Ishikawa (cell line): Measurements from ENCODE around the gene PTPDC1.

Source experiments
- CEBPB ChIP-seq: IDR thresholded peaks from 2 replicates; pipeline ENCODE4 v1.6.1; 2012
- CREB1 ChIP-seq: IDR thresholded peaks from 2 replicates; pipeline ENCODE4 v1.6.1; 2012; ENCODE audit warnings: low read depth
- EGR1 ChIP-seq: IDR thresholded peaks from 2 replicates; pipeline ENCODE4 v1.6.1; 2012
- EP300 ChIP-seq: IDR thresholded peaks from 2 replicates; pipeline ENCODE4 v1.6.1; 2012; ENCODE audit warnings: borderline replicate concordance
- FOXM1 ChIP-seq: IDR thresholded peaks from 2 replicates; pipeline ENCODE4 v1.6.1; 2012; ENCODE audit warnings: low read depth, borderline replicate concordance
- NFIC ChIP-seq: IDR thresholded peaks from 2 replicates; pipeline ENCODE4 v1.6.1; 2012
- RAD21 ChIP-seq: IDR thresholded peaks from 2 replicates; pipeline ENCODE4 v1.6.1; 2012; ENCODE audit warnings: low read depth
- TAF1 ChIP-seq: IDR thresholded peaks from 2 replicates; pipeline ENCODE4 v1.6.1; 2012; ENCODE audit warnings: low read depth, mild to moderate bottlenecking
- TCF12 ChIP-seq: IDR thresholded peaks from 2 replicates; pipeline ENCODE4 v1.6.1; 2012; ENCODE audit warnings: low read depth
- TEAD4 ChIP-seq: IDR thresholded peaks from 2 replicates; pipeline ENCODE4 v1.6.1; 2012
- YY1 ChIP-seq: IDR thresholded peaks from 2 replicates; pipeline ENCODE4 v1.6.1; 2012; ENCODE audit warnings: low read depth
- ZBTB7A ChIP-seq: IDR thresholded peaks from 2 replicates; pipeline ENCODE4 v1.6.1; 2012; ENCODE audit warnings: low read depth
- TF ChIP-seq, protein P1 (sequence below): IDR thresholded peaks from 2 replicates; pipeline ENCODE4 v1.6.1; 2012
- TF ChIP-seq, protein P2 (sequence below): IDR thresholded peaks from 2 replicates; pipeline ENCODE4 v1.6.1; 2012
- TF ChIP-seq, protein P3 (sequence below): IDR thresholded peaks from 2 replicates; pipeline ENCODE4 v1.6.1; 2012; ENCODE audit warnings: low read depth, mild to moderate bottlenecking

Gene PTPDC1

DNA sequence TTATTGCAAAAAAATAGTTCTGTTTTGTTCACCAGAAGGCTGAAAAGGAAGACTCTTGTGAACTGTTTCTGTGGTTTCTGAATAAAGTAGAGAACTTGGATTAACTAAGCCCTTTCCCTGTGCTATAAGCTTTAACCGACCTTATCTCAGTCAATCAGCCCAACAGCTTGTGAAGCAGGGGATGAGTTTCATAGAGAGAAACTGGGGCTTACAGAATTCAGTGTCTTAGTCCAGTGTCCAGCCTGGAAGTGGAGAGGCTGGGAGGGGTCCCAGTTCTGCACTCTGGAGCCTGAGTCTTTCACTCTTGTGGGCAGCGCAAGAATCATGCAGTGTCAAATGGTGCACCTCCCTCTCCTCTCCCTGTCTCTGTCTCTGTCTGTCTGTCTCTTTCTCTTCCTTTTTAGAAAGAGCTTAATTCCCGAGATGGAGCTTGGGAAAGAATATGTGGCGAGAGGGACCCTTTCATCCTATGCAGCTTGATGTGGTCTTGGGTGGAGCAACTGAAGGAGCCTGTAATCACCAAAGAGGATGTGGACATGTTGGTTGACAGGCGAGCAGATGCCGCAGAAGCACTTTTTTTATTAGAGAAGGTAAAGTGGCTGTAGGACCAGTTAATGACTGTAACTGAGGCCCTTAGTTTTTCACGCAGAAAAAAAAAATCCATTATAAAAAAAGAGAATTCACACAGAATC, 17.0 kb downstream of the PTPDC1 start:
- TF ChIP-seq EGR1 (no peak), CEBPB (no peak), EP300 (no peak), CREB1 (no peak)
- TF ChIP-seq, protein P1, sequence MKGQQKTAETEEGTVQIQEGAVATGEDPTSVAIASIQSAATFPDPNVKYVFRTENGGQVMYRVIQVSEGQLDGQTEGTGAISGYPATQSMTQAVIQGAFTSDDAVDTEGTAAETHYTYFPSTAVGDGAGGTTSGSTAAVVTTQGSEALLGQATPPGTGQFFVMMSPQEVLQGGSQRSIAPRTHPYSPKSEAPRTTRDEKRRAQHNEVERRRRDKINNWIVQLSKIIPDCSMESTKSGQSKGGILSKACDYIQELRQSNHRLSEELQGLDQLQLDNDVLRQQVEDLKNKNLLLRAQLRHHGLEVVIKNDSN, result no peak
- TF ChIP-seq, protein P2, sequence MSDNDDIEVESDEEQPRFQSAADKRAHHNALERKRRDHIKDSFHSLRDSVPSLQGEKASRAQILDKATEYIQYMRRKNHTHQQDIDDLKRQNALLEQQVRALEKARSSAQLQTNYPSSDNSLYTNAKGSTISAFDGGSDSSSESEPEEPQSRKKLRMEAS, result no peak

DNA sequence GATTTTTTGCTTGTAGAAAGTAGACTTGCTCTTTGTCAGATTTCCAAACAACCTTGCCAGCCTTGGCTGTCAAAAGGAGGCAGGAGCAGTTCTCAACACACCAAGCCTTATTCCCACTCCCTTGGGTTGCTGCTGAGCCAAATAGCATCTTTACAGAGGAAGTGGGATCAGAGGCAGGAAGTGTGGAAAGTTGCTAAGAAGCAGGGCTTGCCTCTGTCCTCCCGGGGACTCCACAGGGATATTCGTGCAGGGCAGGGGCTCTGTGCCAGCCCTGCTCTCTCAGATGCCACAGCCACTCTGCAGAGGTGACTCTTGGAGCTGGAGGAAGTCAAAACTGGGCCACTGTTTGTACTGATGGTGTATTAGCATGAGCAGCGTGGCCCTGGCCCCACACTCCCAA, 24.3 kb downstream of the PTPDC1 start:
- no peak for TF ChIP-seq NFIC

DNA sequence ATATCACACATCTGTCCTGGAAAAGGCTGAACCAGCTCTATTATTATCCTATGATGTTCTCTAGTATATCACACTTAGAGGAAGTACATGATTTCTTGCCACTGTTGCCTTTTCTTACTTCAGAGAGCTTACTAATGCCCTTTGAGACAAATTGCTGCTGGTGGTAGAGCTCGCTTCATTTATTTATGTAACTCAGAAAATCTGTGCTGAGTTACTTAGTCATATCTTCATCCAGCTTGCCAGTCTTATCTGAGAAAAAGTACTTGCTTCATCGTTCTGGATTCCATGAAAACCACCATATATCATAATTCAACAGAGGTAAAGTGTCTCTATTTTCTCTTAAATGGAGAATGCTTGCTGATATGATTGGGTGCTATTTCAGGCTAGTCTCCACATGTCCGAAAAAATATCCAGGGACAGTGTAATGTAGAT, 26.6 kb downstream of the PTPDC1 start:
- no peak for TF ChIP-seq YY1
- no peak for TF ChIP-seq CREB1
- no peak for TF ChIP-seq TCF12
- no peak for TF ChIP-seq TAF1
- no peak for TF ChIP-seq FOXM1
- TF ChIP-seq, protein P1, result no peak
- TF ChIP-seq EP300, result no peak
- no peak for TF ChIP-seq EGR1
- TF ChIP-seq RAD21, result no peak
- TF ChIP-seq, protein P3, sequence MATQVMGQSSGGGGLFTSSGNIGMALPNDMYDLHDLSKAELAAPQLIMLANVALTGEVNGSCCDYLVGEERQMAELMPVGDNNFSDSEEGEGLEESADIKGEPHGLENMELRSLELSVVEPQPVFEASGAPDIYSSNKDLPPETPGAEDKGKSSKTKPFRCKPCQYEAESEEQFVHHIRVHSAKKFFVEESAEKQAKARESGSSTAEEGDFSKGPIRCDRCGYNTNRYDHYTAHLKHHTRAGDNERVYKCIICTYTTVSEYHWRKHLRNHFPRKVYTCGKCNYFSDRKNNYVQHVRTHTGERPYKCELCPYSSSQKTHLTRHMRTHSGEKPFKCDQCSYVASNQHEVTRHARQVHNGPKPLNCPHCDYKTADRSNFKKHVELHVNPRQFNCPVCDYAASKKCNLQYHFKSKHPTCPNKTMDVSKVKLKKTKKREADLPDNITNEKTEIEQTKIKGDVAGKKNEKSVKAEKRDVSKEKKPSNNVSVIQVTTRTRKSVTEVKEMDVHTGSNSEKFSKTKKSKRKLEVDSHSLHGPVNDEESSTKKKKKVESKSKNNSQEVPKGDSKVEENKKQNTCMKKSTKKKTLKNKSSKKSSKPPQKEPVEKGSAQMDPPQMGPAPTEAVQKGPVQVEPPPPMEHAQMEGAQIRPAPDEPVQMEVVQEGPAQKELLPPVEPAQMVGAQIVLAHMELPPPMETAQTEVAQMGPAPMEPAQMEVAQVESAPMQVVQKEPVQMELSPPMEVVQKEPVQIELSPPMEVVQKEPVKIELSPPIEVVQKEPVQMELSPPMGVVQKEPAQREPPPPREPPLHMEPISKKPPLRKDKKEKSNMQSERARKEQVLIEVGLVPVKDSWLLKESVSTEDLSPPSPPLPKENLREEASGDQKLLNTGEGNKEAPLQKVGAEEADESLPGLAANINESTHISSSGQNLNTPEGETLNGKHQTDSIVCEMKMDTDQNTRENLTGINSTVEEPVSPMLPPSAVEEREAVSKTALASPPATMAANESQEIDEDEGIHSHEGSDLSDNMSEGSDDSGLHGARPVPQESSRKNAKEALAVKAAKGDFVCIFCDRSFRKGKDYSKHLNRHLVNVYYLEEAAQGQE, result no peak

DNA sequence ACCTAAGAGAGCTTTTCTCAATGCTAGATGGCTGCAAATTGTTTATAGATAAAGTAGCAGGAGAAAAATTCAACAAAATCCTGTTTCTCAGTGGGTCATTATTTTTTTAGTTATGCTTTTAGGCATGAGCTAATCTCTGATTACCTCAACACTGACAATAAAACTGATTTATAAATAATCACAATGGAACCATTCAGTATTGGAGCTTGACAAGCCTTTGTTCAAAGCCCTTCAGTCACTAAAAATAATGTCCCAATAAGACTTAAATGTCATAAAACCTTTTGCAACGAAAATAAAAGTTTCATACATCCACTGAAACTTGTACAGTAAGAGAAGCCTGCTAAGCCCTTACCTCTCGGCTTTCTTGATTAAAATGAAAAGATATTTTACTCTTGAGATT, 27.2 kb downstream of the PTPDC1 start:
- no peak for TF ChIP-seq EGR1
- TF ChIP-seq TCF12, result no peak
- TF ChIP-seq, protein P3, result no peak
- no peak for TF ChIP-seq TAF1
- TF ChIP-seq, protein P1, result no peak
- no peak for TF ChIP-seq ZBTB7A
- no peak for TF ChIP-seq NFIC
- no peak for TF ChIP-seq EP300
- TF ChIP-seq CEBPB, result no peak
- TF ChIP-seq, protein P2, result no peak
- TF ChIP-seq TEAD4, result no peak
- no peak for TF ChIP-seq CREB1
- TF ChIP-seq FOXM1, result no peak
- no peak for TF ChIP-seq RAD21
- TF ChIP-seq YY1, result no peak

DNA sequence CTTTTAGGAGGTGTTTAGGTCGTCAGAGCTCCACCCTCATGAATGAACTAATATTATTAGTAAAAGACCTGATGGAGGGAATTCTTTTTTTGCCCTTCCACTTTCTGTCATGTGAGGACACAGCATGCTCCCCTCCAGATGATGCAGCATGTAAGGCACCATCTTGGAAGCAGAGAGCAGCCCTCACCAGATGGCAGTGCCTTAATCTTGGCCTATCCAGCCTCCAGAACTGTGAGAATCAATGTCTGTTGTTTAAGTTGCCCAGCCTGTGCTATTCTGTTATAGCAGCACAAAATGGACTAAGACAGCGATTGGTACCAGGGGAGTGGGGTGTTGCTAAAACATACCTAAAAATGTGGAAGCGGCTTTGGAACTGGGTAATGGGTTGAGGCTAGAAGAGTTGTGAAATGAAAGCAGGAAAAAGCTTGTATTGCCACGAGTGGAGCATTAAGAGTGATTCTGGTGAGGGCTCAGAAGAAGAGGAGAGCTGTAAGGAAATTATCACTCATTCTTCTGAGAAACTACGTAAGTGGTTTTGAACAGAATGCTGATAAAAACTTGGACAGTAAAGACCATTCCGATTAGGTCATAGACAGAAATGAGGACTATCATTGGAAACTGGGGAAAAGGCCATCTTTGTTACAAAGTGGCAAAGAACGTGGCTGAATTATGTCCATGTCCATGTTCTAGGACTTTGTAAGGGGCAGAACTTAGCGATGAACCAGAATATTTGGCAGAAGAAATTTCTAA, 28.6 kb downstream of the PTPDC1 start:
- TF ChIP-seq TAF1, result no peak
- TF ChIP-seq, protein P3, result no peak
- no peak for TF ChIP-seq NFIC
- no peak for TF ChIP-seq RAD21
